HG03060 (cell line): Measurements from ENCODE around the gene DNAJC6.

ENCODE experiments used
- ATAC-seq: cut with Tn5 transposase; IDR thresholded peaks from one replicate; pipeline ENCODE4 v1.9.1; 2021; ENCODE audit warnings: low read depth, moderate number of reproducible peaks; ENCODE audit not compliant: unreplicated experiment

DNAJC6 gene

GRCh38 chr1:65292861-65293593 lies 16.3 kb upstream of the DNAJC6 start:
- ATAC-seq, result no peak

DNA sequence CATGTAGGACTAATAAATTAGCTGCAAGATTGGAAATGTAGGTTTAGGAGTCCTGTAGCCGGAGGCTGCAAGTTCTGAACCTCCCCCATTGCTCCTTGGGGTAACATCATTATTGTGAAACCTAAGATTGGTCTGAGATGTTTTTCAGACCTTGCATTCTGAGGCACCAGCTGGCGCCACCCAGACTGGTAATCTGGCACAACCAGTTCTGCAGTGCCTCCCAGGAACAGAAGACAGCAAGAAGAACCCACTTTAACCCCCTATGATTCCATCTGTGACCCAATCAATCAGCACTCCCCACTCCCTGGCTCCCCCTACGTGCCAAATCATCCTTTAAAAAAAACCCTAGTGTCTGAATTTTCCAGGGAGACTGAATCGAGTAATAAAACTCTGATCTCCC lies 11.6 kb upstream of the DNAJC6 start:
- no peak for ATAC-seq

- no peak for ATAC-seq
These were observed 10.0 kb upstream of the DNAJC6 start for GRCh38 chr1:65299328-65299727.

- no peak for ATAC-seq
These were observed 501 bp upstream of the DNAJC6 start for GRCh38 chr1:65308781-65309303.

DNA sequence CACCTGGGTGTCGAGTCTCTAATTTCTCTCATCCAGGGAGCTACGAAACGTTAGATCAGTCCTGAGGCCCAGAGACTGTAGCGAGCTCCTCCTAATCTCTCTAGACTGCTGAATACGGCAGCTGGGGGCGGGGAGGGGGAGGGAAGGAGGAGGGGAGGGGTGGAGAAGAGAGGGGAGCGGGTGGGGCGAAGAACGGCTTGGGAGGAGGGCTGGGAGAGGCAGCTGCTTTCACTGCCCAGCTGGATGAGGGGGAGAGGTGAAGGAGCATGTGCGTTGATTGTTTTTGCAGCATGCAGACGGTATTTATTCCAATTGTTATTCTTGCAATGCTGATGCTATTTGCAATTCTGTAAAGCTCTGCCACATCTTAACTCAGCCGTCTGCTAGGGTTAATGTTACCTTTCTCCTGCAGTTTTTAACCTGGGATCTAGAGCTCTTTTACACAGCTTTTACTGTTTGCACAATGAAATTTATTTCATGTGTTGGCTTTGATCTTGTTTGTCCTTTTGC lies 790 bp downstream of the DNAJC6 start:
- ATAC-seq, result no peak

GRCh38 chr1:65311760-65312159 lies 2.4 kb downstream of the DNAJC6 start:
- no peak for ATAC-seq

DNA sequence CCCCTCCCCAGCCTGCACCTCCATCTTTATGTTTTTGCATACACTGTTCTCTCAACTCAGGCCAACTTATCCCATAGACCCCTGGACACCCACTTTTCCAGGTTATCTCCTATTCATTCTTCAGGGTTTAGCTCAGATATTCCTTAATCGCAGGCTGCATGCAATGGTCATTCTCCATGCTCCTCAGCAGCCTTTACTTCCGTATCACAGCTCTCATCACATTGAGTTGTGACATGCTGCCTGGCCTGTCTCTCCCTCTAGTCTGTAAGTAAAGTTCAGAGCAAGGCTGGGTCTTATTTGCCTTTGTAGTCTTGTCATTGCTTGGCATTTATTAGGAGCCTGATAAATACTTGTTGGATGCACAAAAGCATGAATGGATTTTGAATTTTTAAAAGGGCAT lies 6.9 kb downstream of the DNAJC6 start:
- no peak for ATAC-seq

DNA sequence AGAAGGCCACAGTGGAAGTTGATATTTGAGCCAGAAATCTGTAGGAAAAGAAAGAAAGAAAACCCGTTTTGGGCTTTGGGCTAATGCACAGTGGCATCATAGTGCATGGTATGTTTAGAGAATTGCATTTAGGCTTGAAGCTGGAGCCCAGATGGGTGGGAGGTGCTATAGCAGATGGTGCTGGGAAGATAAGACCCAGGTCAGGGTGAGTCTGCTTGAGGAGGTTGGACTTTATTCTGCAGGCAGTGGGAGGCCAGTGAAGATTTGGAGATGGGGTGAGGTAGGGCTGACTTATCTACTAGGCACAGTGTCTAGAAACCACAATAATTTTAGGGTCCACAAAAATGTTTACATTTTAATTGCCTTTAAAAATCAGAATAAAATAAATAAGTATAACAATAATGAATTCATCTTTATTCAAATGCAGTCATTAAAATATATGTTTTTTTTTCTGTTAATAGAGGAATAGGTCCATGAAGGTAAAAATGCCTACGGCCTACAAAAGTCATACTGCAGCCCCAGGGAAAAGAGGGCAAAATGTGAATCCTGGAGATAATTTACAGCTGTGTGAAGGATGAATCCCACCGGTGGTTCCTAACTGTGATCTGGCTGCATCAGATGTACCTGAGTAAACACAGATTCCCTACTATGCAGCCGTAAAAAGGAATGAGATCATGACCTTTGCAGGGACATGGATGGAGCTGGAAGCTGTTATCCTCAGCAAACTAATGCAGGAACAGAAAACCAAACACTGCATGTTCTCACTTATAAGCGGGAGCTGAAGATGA lies 8.7 kb downstream of the DNAJC6 start:
- no peak for ATAC-seq

DNA sequence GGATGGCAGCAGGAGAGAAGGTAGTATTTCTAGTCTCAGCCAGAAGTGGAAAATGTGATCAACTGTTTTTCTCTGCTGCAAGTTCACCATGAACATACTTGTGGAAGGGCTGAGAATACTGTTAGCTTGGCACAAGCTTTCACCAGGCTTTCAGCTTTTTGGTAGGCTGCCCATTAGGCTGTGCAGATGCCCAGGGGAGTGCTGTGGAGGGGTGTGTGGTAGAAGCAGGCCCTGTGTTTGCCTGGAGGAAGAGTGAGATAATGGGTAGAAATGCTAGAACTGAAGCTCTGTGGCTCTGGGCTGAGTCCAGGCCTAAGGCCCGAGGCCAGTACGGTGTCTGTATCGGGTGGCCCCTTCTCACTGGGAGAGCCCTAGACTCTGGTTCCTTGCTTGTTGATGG lies 9.8 kb downstream of the DNAJC6 start:
- ATAC-seq, result no peak

- no peak for ATAC-seq
These were observed 10.4 kb downstream of the DNAJC6 start for GRCh38 chr1:65319754-65320153.

- ATAC-seq, result no peak
These were observed 12.5 kb downstream of the DNAJC6 start for GRCh38 chr1:65321879-65322278.

GRCh38 chr1:65323246-65323645 lies 13.9 kb downstream of the DNAJC6 start:
- no peak for ATAC-seq

- ATAC-seq, result no peak
These were observed 20.7 kb downstream of the DNAJC6 start for GRCh38 chr1:65330021-65330420.

DNA sequence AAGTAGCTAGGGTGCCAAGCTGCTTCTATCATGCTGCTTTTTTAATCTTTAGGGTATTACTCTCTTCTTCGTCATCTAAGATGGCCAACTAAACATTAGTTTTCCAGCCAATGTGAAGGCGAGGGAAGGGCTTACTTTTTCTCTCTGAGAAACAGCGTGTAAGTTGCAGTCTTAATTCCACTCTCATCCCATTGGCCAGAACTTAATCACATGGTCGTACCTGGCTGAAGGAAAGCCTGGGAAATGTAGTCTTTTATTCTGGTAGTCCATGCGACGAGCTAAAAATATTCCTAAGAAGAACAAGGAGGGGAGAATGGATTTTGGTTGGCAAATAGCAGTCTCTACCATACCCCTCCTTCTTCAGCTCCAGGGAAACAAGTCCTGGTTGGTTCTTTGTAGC lies 21.5 kb downstream of the DNAJC6 start:
- no peak for ATAC-seq

- no peak for ATAC-seq
These were observed 23.5 kb downstream of the DNAJC6 start for GRCh38 chr1:65332821-65333220.

- no peak for ATAC-seq
These were observed 24.7 kb downstream of the DNAJC6 start for GRCh38 chr1:65334081-65334480.

GRCh38 chr1:65339866-65340468 lies 30.6 kb downstream of the DNAJC6 start:
- ATAC-seq, result no peak

GRCh38 chr1:65341381-65341780 lies 32.0 kb downstream of the DNAJC6 start:
- no peak for ATAC-seq

- no peak for ATAC-seq
These were observed 33.9 kb downstream of the DNAJC6 start for GRCh38 chr1:65343286-65343685.

DNA sequence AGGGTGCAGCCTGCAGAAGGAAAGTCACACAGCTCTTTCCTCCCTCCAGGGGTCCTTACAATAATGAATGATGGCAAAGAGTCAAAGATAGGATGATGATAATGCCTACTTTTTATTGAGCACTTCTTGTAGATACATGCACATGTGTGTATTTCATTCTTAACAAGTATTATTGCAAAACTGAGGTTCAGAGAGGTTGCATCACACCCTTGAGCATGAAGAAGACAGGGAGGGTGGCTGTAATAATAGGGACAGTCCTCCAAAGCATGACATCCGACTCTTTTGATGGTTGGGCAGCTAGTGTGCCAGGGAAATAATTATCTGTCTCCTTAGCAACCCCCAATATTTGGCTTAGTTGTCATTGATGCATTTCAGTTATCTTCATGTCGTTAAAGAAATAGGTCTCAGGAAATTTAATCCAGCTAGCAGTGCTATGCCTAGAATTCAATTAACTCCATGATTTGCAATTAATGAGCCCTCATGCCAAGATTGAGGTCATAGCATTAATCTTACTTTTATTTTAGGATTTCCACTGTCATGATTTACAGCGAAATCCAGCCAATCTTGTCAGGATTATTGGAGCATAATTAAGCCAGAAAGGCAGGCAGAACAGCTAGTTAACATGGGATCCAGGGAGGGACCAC lies 35.0 kb downstream of the DNAJC6 start:
- ATAC-seq, result no peak

DNA sequence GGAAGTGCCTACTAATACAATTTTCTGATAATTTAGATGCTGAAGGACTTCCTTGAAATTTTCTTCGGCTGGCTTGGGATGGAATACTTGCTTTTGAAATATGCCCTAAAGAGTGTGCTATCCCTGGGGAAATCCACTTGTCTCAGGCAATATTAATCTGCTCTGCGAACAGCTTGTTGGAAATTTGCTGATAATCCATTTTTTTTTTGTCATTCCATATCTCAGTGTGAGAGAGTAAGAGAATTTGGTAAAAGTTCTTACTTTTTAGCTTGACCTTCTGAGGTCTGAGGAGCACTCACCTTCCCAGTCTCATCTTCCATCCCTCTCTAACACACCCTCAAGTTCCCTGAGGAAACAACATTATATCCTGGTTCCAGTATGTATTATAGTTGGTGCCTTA lies 36.8 kb downstream of the DNAJC6 start:
- no peak for ATAC-seq
